A549 (cell line): ENCODE measurements around the gene RTCB. TPM values are rescaled to one million over a fixed set of nuclear protein-coding genes. Genes with fewer than 3 reads are reported as not detected.

Experiments used
- ATAC-seq, 2 experiments: fragments of 200-7000 bp in 1 of 2; fragments of >200 bp in 1 of 2; cut with Nextera tagmentation in 1 of 2; cut with Tn5 transposase in 1 of 2; 3 replicates each; pipeline versions ENCODE4 v1.8.0 to v1.9.1; 2018 to 2020; ENCODE audit warnings: mild to moderate bottlenecking in 1 of 2, moderate library complexity in 1 of 2
- CTCF ChIA-PET: fragments of 300-600 bp; sonication (Branson Sonifier 250); formaldehyde crosslinking; extraction: SDS; loops from one replicate; lab custom pipeline; 2021; ENCODE audit warnings: antibody characterized with exemption, inconsistent platforms; lab: Yijun Ruan, JAX
- POLR2A ChIA-PET: fragments of 350-600 bp; formaldehyde crosslinking; extraction: SDS; loops from one replicate; lab custom pipeline; 2021; ENCODE audit warnings: antibody characterized with exemption, inconsistent platforms; lab: Yijun Ruan, JAX
- DNase-seq, 2 experiments: peaks; one replicate each; pipeline versions ENCODE4 v3.0.0 to v3.0.0-alpha.2; 2011 to 2016; ENCODE audit warnings: low read depth in 1 of 2, low spot score in 1 of 2
- FAIRE-seq: peaks from 2 replicates; lab custom pipeline; 2011; peaks lifted over from hg19 to GRCh38; lab: Jason Lieb, UNC
- H3K27ac ChIP-seq, 2 experiments: fragments of >200 bp; sonication (Bioruptor Twin); formaldehyde crosslinking; 3 replicates each; pipeline ENCODE4 v1.5.1; 2016 to 2017
- H3K4me1 ChIP-seq: fragments of >200 bp; sonication (Bioruptor Twin); formaldehyde crosslinking; 3 replicates; pipeline ENCODE4 v1.6.1; 2016
- H3K4me2 ChIP-seq: fragments of >200 bp; sonication (Bioruptor Twin); formaldehyde crosslinking; 3 replicates; pipeline ENCODE4 v1.6.1; 2016
- H3K4me3 ChIP-seq: fragments of >200 bp; sonication (Bioruptor Twin); formaldehyde crosslinking; 3 replicates; pipeline ENCODE4 v1.5.1; 2016
- H3K9me3 ChIP-seq: fragments of >200 bp; sonication (Bioruptor Twin); formaldehyde crosslinking; 3 replicates; pipeline ENCODE4 v1.6.1; 2016
- GATA3 ChIP-seq: IDR thresholded peaks from 2 replicates; pipeline ENCODE4 v1.6.1; 2012; ENCODE audit warnings: borderline replicate concordance
- HDAC2 ChIP-seq: fragments of 200-600 bp; sonication (generic); IDR thresholded peaks from 2 replicates; pipeline ENCODE4 v1.6.1; 2016
- USF2 ChIP-seq: fragments of 450-650 bp; IDR thresholded peaks from 2 replicates; pipeline ENCODE4 v1.6.1; 2014; ENCODE audit warnings: antibody characterized with exemption
- WGBS: methylation state at CpG from one replicate; pipeline ENCODE4 v1.1.6; 2017; ENCODE audit errors: missing lambda C conversion rate; 5-methylcytosine and 5-hydroxymethylcytosine counted together
- polyA plus RNA-seq, 4 experiments: library from polyadenylated mRNA; depleted of rRNA in 3 of 4; stranded (reverse); fragments of >200 nt; fragmentation: RNase III in 1 of 4; extraction: RNeasy Plus Mini Kit Qiagen cat#74134 plus additional on column Dnase treatment in 1 of 4; gene quantifications; 2 replicates in 3 of 4; 3 replicates in 1 of 4; pipeline ENCODE4 v1.2.3, GENCODE V29; 2011 to 2017
- small RNA-seq, 6 experiments: library from RNA; depleted of rRNA; stranded (forward); fragments of <200 nt; gene quantifications; one replicate each; pipeline ENCODE3, GENCODE V24; 2012

Gene RTCB
- polyA plus RNA-seq, 2 of the 4 experiments (the other 2 are of a cell fraction), result 93.3 to 122 TPM

- Histone ChIP-seq H3K4me1 (no peaks in the 10 kb centered on the region), H3K4me3 (no peak overlapping the region), H3K4me2 (no peak overlapping the region), H3K27ac (no peak overlapping the region), H3K9me3 (no peaks in the 10 kb centered on the region)
- FAIRE-seq (no peak), DNase-seq (no peak), ATAC-seq (no peak)
- POLR2A ChIA-PET, result no interaction called here
- CTCF ChIA-PET, result no interaction called here
- TF ChIP-seq GATA3 (no peak), HDAC2 (no peak), USF2 (no peak)
- 63% methylated on average over 10 of the region's 10 CpGs for WGBS
Measured at GRCh38 chr22:32338757-32339156, 73.3 kb downstream of the RTCB start.

Small RNAs within 50 kb of the gene (small RNA-seq; reads per million reads assigned to genes)
- gene AL021937.2, result 0 reads per million in 6 experiments
- gene IGLVIVOR22-2, result 0 reads per million in 6 experiments
- 0 reads per million in 6 experiments for gene RF02171
- gene RF02172, result 0 reads per million in 6 experiments

Other genes starting within 250 kb of the RTCB start
- 0.19 and 0.32 TPM in 2 replicates for gene RFPL2, start 207.2 kb downstream of the RTCB start, polyA plus RNA-seq (2011; rRNA removed)
- 0.17 to 0.30 TPM (median 0.25 TPM) in 3 replicates for gene RFPL2, start 207.2 kb downstream of the RTCB start, polyA plus RNA-seq (2017; fragmentation: RNase III; extraction: RNeasy Plus Mini Kit Qiagen cat#74134 plus additional on column Dnase treatment)
- not detected in 2 replicates for gene SLC5A4, start 156.9 kb downstream of the RTCB start, polyA plus RNA-seq (2011; rRNA removed)
- gene SLC5A4, start 156.9 kb downstream of the RTCB start, polyA plus RNA-seq (2017; fragmentation: RNase III; extraction: RNeasy Plus Mini Kit Qiagen cat#74134 plus additional on column Dnase treatment), result not detected in 3 replicates
- not detected in 2 replicates for gene RFPL3, start 54.4 kb downstream of the RTCB start, polyA plus RNA-seq (2011; rRNA removed)
- gene RFPL3, start 54.4 kb downstream of the RTCB start, polyA plus RNA-seq (2017; fragmentation: RNase III; extraction: RNeasy Plus Mini Kit Qiagen cat#74134 plus additional on column Dnase treatment), result not detected in 3 replicates
- not detected in 2 replicates for gene BPIFC, start 52.2 kb upstream of the RTCB start, polyA plus RNA-seq (2011; rRNA removed)
- not detected in 3 replicates for gene BPIFC, start 52.2 kb upstream of the RTCB start, polyA plus RNA-seq (2017; fragmentation: RNase III; extraction: RNeasy Plus Mini Kit Qiagen cat#74134 plus additional on column Dnase treatment)
- gene FBXO7, start 62.6 kb upstream of the RTCB start, polyA plus RNA-seq (2011; rRNA removed), result 131 and 134 TPM in 2 replicates
- gene FBXO7, start 62.6 kb upstream of the RTCB start, polyA plus RNA-seq (2017; fragmentation: RNase III; extraction: RNeasy Plus Mini Kit Qiagen cat#74134 plus additional on column Dnase treatment), result 53.4 to 58.0 TPM (median 57.3 TPM) in 3 replicates